ENCODE measurements around the gene IBA57.
A peak's percentile ranks its signal among the peaks of the same experiment; 100 is the strongest.

IBA57 gene

GRCh38 chr1:228156941-228157728 lies 8.5 kb upstream of the IBA57 start:
- DNase-seq (ENCODE audit: low read depth) = no peak

GRCh38 chr1:228157729-228158126 lies 7.9 kb upstream of the IBA57 start:
- DNase-seq (ENCODE audit: low read depth) = no peak

- no peak for DNase-seq (ENCODE audit: low read depth)
Observed at GRCh38 chr1:228158151-228159007, 7.2 kb upstream of the IBA57 start.

- DNase-seq (ENCODE audit: low read depth) = no peak
Observed at GRCh38 chr1:228159008-228159665, 6.5 kb upstream of the IBA57 start.

GRCh38 chr1:228160201-228160761 lies 5.3 kb upstream of the IBA57 start:
- DNase-seq (ENCODE audit: low read depth) = no peak

GRCh38 chr1:228161362-228161761 lies 4.2 kb upstream of the IBA57 start:
- DNase-seq (ENCODE audit: low read depth) = no peak

GRCh38 chr1:228161866-228162265 lies 3.7 kb upstream of the IBA57 start:
- no peak for DNase-seq (ENCODE audit: low read depth)

- no peak for DNase-seq (ENCODE audit: low read depth)
Observed at GRCh38 chr1:228162286-228163006, 3.2 kb upstream of the IBA57 start.

GRCh38 chr1:228163007-228163753 lies 2.4 kb upstream of the IBA57 start:
- DNase-seq (ENCODE audit: low read depth) = no peak

GRCh38 chr1:228163776-228164519 lies 1.7 kb upstream of the IBA57 start:
- no peak for DNase-seq (ENCODE audit: low read depth)

- DNase-seq (ENCODE audit: low read depth) = no peak
Observed at GRCh38 chr1:228164561-228165371, 838 bp upstream of the IBA57 start.

GRCh38 chr1:228166170-228166936 lies 749 bp downstream of the IBA57 start:
- peak; percentile 44 for DNase-seq (ENCODE audit: low read depth)

GRCh38 chr1:228168563-228169270 lies 3.1 kb downstream of the IBA57 start:
- DNase-seq (ENCODE audit: low read depth) = no peak

- no peak for DNase-seq (ENCODE audit: low read depth)
Observed at GRCh38 chr1:228169345-228169744, 3.7 kb downstream of the IBA57 start.

- DNase-seq (ENCODE audit: low read depth) = no peak
Observed at GRCh38 chr1:228170666-228171065, 5.1 kb downstream of the IBA57 start.

GRCh38 chr1:228171221-228171891 lies 5.8 kb downstream of the IBA57 start:
- no peak for DNase-seq (ENCODE audit: low read depth)
